HEK293 (cell line): ENCODE measurements around the gene TOR2A.
A peak's percentile ranks its signal among the peaks of the same experiment; 100 is the strongest.

ENCODE experiments used
- BCL11A ChIP-seq: fragments of 450-650 bp; formaldehyde crosslinking; IDR thresholded peaks from 2 replicates; pipeline ENCODE4 v1.5.1; 2016; ENCODE audit warnings: low read depth, missing biosample characterization, missing genetic modification characterization
- EGR2 ChIP-seq: fragments of 450-650 bp; formaldehyde crosslinking; IDR thresholded peaks from 2 replicates; pipeline ENCODE4 v1.5.1; 2016; ENCODE audit warnings: low read depth, missing biosample characterization, missing genetic modification characterization
- KLF10 ChIP-seq: fragments of 450-650 bp; IDR thresholded peaks from 2 replicates; pipeline ENCODE4 v1.5.1; 2018; ENCODE audit warnings: missing biosample characterization, mild to moderate bottlenecking, missing genetic modification characterization
- MEIS1 ChIP-seq: sonication (generic); formaldehyde crosslinking; IDR thresholded peaks from 2 replicates; pipeline ENCODE4 v1.8.1; 2022; ENCODE audit warnings: missing genetic modification reagents, mild to moderate bottlenecking, borderline replicate concordance
- REPIN1 ChIP-seq: fragments of 450-650 bp; formaldehyde crosslinking; IDR thresholded peaks from 2 replicates; pipeline ENCODE4 v1.5.1; 2017; ENCODE audit warnings: missing biosample characterization, missing genetic modification characterization, low read depth
- SALL2 ChIP-seq: fragments of 450-650 bp; formaldehyde crosslinking; IDR thresholded peaks from 2 replicates; pipeline ENCODE4 v1.5.0; 2017; ENCODE audit warnings: missing biosample characterization, mild to moderate bottlenecking, missing genetic modification characterization, borderline replicate concordance
- SP7 ChIP-seq: fragments of 450-650 bp; formaldehyde crosslinking; IDR thresholded peaks from 2 replicates; pipeline ENCODE4 v1.5.1; 2016; ENCODE audit warnings: missing biosample characterization, missing genetic modification characterization
- WT1 ChIP-seq: fragments of 450-650 bp; formaldehyde crosslinking; IDR thresholded peaks from 2 replicates; pipeline ENCODE4 v1.5.1; 2016; ENCODE audit warnings: missing biosample characterization, missing genetic modification characterization
- YY1 ChIP-seq: fragments of 450-650 bp; formaldehyde crosslinking; IDR thresholded peaks from 2 replicates; pipeline ENCODE4 v1.5.1; 2018; ENCODE audit warnings: missing biosample characterization, missing genetic modification characterization
- YY2 ChIP-seq: fragments of 450-650 bp; formaldehyde crosslinking; IDR thresholded peaks from 2 replicates; pipeline ENCODE4 v1.5.1; 2016; ENCODE audit warnings: missing biosample characterization, missing genetic modification characterization
- ZBTB17 ChIP-seq: fragments of 450-650 bp; formaldehyde crosslinking; IDR thresholded peaks from 2 replicates; pipeline ENCODE4 v1.5.1; 2016; ENCODE audit warnings: missing biosample characterization, missing genetic modification characterization
- ZBTB7A ChIP-seq: fragments of 450-650 bp; formaldehyde crosslinking; IDR thresholded peaks from 2 replicates; pipeline ENCODE4 v1.5.1; 2016; ENCODE audit warnings: low read depth, missing biosample characterization, missing genetic modification characterization
- ZBTB8A ChIP-seq: fragments of 450-650 bp; formaldehyde crosslinking; IDR thresholded peaks from 2 replicates; pipeline ENCODE4 v1.5.1; 2016; ENCODE audit warnings: missing biosample characterization, missing genetic modification characterization
- ZFHX2 ChIP-seq: fragments of 450-650 bp; formaldehyde crosslinking; conservative IDR thresholded peaks from 2 replicates; pipeline ENCODE4 v1.5.1; 2016; ENCODE audit warnings: missing biosample characterization, missing genetic modification characterization
- ZIC2 ChIP-seq: fragments of 450-650 bp; formaldehyde crosslinking; IDR thresholded peaks from 2 replicates; pipeline ENCODE4 v1.5.1; 2016; ENCODE audit warnings: missing biosample characterization, missing genetic modification characterization
- ZNF10 ChIP-seq: fragments of 450-650 bp; formaldehyde crosslinking; IDR thresholded peaks from 2 replicates; pipeline ENCODE4 v1.5.1; 2017; ENCODE audit warnings: missing biosample characterization, missing genetic modification characterization
- ZNF2 ChIP-seq: fragments of 450-650 bp; formaldehyde crosslinking; IDR thresholded peaks from 2 replicates; pipeline ENCODE4 v1.5.1; 2016; ENCODE audit warnings: missing biosample characterization, missing genetic modification characterization
- ZNF202 ChIP-seq: fragments of 450-650 bp; formaldehyde crosslinking; IDR thresholded peaks from 2 replicates; pipeline ENCODE4 v1.5.1; 2016; ENCODE audit warnings: missing biosample characterization, missing genetic modification characterization, borderline replicate concordance
- ZNF292 ChIP-seq: fragments of 450-650 bp; formaldehyde crosslinking; IDR thresholded peaks from 2 replicates; pipeline ENCODE4 v1.5.1; 2016; ENCODE audit warnings: low read depth, missing biosample characterization, missing genetic modification characterization, borderline replicate concordance
- ZNF302 ChIP-seq: fragments of 450-650 bp; formaldehyde crosslinking; IDR thresholded peaks from 2 replicates; pipeline ENCODE4 v1.5.1; 2016; ENCODE audit warnings: missing biosample characterization, missing genetic modification characterization, low read depth
- ZNF324 ChIP-seq: fragments of 450-650 bp; formaldehyde crosslinking; IDR thresholded peaks from 2 replicates; pipeline ENCODE4 v1.5.1; 2016; ENCODE audit warnings: missing biosample characterization, missing genetic modification characterization
- ZNF335 ChIP-seq: fragments of 450-650 bp; formaldehyde crosslinking; conservative IDR thresholded peaks from 2 replicates; pipeline ENCODE4 v1.5.1; 2016; ENCODE audit warnings: missing biosample characterization, missing genetic modification characterization
- ZNF366 ChIP-seq: fragments of 450-650 bp; formaldehyde crosslinking; conservative IDR thresholded peaks from 2 replicates; pipeline ENCODE4 v1.5.1; 2016; ENCODE audit warnings: missing biosample characterization, missing genetic modification characterization
- ZNF394 ChIP-seq: fragments of 450-650 bp; formaldehyde crosslinking; IDR thresholded peaks from 2 replicates; pipeline ENCODE4 v1.5.1; 2016; ENCODE audit warnings: missing biosample characterization, missing genetic modification characterization, mild to moderate bottlenecking, moderate library complexity, borderline replicate concordance
- ZNF423 ChIP-seq: fragments of 450-650 bp; formaldehyde crosslinking; IDR thresholded peaks from 2 replicates; pipeline ENCODE4 v1.5.1; 2016; ENCODE audit warnings: missing biosample characterization, missing genetic modification characterization
- ZNF433 ChIP-seq: fragments of 450-650 bp; formaldehyde crosslinking; IDR thresholded peaks from 2 replicates; pipeline ENCODE4 v1.5.1; 2016; ENCODE audit warnings: missing biosample characterization, missing genetic modification characterization, low read depth
- ZNF510 ChIP-seq: fragments of 450-650 bp; formaldehyde crosslinking; IDR thresholded peaks from 2 replicates; pipeline ENCODE4 v1.5.1; 2018; ENCODE audit warnings: mild to moderate bottlenecking, missing genetic modification characterization, missing biosample characterization; ENCODE audit not compliant: insufficient replicate concordance
- ZNF560 ChIP-seq: fragments of 450-650 bp; formaldehyde crosslinking; IDR thresholded peaks from 2 replicates; pipeline ENCODE4 v1.5.1; 2017; ENCODE audit warnings: missing biosample characterization, missing genetic modification characterization, borderline replicate concordance
- ZNF571 ChIP-seq: fragments of 450-650 bp; formaldehyde crosslinking; IDR thresholded peaks from 2 replicates; pipeline ENCODE4 v1.5.0; 2017; ENCODE audit warnings: missing biosample characterization, missing genetic modification characterization
- ZNF600 ChIP-seq: fragments of 450-650 bp; formaldehyde crosslinking; IDR thresholded peaks from 2 replicates; pipeline ENCODE4 v1.5.1; 2016; ENCODE audit warnings: missing biosample characterization, missing genetic modification characterization
- ZNF624 ChIP-seq: fragments of 450-650 bp; formaldehyde crosslinking; IDR thresholded peaks from 2 replicates; pipeline ENCODE4 v1.5.1; 2017; ENCODE audit warnings: missing biosample characterization, missing genetic modification characterization
- ZNF747 ChIP-seq: fragments of 450-650 bp; formaldehyde crosslinking; IDR thresholded peaks from 2 replicates; pipeline ENCODE4 v1.5.1; 2016; ENCODE audit warnings: missing biosample characterization, missing genetic modification characterization
- ZSCAN16 ChIP-seq: fragments of 450-650 bp; formaldehyde crosslinking; IDR thresholded peaks from 2 replicates; pipeline ENCODE4 v1.5.1; 2016; ENCODE audit warnings: missing biosample characterization, missing genetic modification characterization
- TF ChIP-seq, protein P1 (sequence below): fragments of 450-650 bp; IDR thresholded peaks from 2 replicates; pipeline ENCODE4 v1.5.1; 2018; ENCODE audit warnings: missing biosample characterization, missing genetic modification characterization
- TF ChIP-seq, protein P2 (sequence below): fragments of 450-650 bp; formaldehyde crosslinking; IDR thresholded peaks from 2 replicates; pipeline ENCODE4 v1.5.1; 2017; ENCODE audit warnings: missing biosample characterization, missing genetic modification characterization
- TF ChIP-seq, protein P3 (sequence below): fragments of 450-650 bp; formaldehyde crosslinking; IDR thresholded peaks from 2 replicates; pipeline ENCODE4 v1.5.1; 2016; ENCODE audit warnings: missing biosample characterization, missing genetic modification characterization
- TF ChIP-seq, protein P4 (sequence below): fragments of 450-650 bp; formaldehyde crosslinking; IDR thresholded peaks from 2 replicates; pipeline ENCODE4 v1.5.1; 2016; ENCODE audit warnings: missing biosample characterization, missing genetic modification characterization

The TOR2A gene

DNA sequence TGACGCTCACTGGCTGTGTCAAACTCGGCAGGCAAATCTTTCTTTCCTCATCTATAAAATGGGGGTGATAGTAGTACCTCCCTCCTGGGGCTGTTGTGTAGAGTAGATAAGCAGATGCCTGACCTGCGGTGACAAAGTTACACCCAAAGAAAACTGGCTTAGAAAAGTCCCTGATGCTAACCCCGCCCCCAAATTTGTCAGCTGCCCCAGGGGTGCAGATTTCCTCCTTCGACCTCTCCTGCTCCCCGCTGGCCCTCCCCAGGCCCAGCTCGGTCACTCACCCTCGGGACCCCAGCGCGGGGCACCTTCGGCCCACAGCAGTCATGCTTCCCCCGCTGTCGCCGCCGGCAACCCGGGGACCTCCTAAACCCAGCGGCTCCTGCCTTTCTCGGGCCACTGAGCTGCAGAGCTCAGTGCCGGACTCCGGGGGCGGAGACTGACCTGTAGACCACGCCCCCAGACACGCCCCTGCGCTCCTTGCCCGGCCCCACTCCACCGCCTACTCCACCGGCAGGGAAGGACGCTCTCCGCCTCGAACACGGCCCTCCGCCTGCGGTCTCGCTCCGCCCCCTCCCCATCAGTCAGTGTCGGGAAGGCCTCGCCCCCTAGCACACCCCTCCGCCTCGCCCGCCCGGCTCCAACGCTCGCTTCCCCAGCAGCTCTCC, 35.9 kb upstream of the TOR2A start (continued):
- TF ChIP-seq, protein P1, sequence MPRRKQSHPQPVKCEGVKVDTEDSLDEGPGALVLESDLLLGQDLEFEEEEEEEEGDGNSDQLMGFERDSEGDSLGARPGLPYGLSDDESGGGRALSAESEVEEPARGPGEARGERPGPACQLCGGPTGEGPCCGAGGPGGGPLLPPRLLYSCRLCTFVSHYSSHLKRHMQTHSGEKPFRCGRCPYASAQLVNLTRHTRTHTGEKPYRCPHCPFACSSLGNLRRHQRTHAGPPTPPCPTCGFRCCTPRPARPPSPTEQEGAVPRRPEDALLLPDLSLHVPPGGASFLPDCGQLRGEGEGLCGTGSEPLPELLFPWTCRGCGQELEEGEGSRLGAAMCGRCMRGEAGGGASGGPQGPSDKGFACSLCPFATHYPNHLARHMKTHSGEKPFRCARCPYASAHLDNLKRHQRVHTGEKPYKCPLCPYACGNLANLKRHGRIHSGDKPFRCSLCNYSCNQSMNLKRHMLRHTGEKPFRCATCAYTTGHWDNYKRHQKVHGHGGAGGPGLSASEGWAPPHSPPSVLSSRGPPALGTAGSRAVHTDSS (tag by site-specific recombination): no peak
- no peak for TF ChIP-seq ZNF571 (tag by site-specific recombination)
- no peak for TF ChIP-seq ZNF560 (tag by site-specific recombination)
- no peak for TF ChIP-seq ZNF324 (tag by site-specific recombination)
- TF ChIP-seq ZNF302 (tag by site-specific recombination): no peak
- TF ChIP-seq ZNF335 (tag by site-specific recombination): peak; percentile 86
- no peak for TF ChIP-seq SALL2 (tag by site-specific recombination)
- no peak for TF ChIP-seq MEIS1 (CRISPR knock-in tag)
- no peak for TF ChIP-seq ZSCAN16
- TF ChIP-seq, protein P2, sequence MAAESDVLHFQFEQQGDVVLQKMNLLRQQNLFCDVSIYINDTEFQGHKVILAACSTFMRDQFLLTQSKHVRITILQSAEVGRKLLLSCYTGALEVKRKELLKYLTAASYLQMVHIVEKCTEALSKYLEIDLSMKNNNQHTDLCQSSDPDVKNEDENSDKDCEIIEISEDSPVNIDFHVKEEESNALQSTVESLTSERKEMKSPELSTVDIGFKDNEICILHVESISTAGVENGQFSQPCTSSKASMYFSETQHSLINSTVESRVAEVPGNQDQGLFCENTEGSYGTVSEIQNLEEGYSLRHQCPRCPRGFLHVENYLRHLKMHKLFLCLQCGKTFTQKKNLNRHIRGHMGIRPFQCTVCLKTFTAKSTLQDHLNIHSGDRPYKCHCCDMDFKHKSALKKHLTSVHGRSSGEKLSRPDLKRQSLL (tag by site-specific recombination): no peak
- TF ChIP-seq ZNF423 (tag by site-specific recombination): no peak
- no peak for TF ChIP-seq ZNF10 (tag by site-specific recombination)
- TF ChIP-seq ZIC2 (tag by site-specific recombination): peak; percentile 83
- no peak for TF ChIP-seq ZBTB8A (tag by site-specific recombination)
- TF ChIP-seq BCL11A (tag by site-specific recombination): no peak
- no peak for TF ChIP-seq ZNF433 (tag by site-specific recombination)
- TF ChIP-seq ZNF394 (tag by site-specific recombination): no peak
- TF ChIP-seq ZNF624 (tag by site-specific recombination): no peak
- 0 out of 2 replicates have a peak, but pooled peaks have one; percentile 43 for TF ChIP-seq SP7 (tag by site-specific recombination)
- TF ChIP-seq ZFHX2: peak; percentile 91
- no peak for TF ChIP-seq ZNF747 (tag by site-specific recombination)
- TF ChIP-seq ZBTB17: peak; percentile 70
- no peak for TF ChIP-seq ZNF202 (tag by site-specific recombination)
- no peak for TF ChIP-seq YY1 (tag by site-specific recombination)
- no peak for TF ChIP-seq YY2 (tag by site-specific recombination)
- TF ChIP-seq ZNF292 (tag by site-specific recombination): no peak
- TF ChIP-seq, protein P3, sequence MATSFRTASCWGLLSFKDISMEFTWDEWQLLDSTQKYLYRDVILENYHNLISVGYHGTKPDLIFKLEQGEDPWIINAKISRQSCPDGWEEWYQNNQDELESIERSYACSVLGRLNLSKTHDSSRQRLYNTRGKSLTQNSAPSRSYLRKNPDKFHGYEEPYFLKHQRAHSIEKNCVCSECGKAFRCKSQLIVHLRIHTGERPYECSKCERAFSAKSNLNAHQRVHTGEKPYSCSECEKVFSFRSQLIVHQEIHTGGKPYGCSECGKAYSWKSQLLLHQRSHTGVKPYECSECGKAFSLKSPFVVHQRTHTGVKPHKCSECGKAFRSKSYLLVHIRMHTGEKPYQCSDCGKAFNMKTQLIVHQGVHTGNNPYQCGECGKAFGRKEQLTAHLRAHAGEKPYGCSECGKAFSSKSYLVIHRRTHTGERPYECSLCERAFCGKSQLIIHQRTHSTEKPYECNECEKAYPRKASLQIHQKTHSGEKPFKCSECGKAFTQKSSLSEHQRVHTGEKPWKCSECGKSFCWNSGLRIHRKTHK (tag by site-specific recombination): no peak
- TF ChIP-seq ZBTB7A (tag by site-specific recombination): no peak
- no peak for TF ChIP-seq WT1
- no peak for TF ChIP-seq ZNF510
- no peak for TF ChIP-seq REPIN1 (tag by site-specific recombination)
- TF ChIP-seq ZNF2 (tag by site-specific recombination): no peak
- TF ChIP-seq, protein P4, sequence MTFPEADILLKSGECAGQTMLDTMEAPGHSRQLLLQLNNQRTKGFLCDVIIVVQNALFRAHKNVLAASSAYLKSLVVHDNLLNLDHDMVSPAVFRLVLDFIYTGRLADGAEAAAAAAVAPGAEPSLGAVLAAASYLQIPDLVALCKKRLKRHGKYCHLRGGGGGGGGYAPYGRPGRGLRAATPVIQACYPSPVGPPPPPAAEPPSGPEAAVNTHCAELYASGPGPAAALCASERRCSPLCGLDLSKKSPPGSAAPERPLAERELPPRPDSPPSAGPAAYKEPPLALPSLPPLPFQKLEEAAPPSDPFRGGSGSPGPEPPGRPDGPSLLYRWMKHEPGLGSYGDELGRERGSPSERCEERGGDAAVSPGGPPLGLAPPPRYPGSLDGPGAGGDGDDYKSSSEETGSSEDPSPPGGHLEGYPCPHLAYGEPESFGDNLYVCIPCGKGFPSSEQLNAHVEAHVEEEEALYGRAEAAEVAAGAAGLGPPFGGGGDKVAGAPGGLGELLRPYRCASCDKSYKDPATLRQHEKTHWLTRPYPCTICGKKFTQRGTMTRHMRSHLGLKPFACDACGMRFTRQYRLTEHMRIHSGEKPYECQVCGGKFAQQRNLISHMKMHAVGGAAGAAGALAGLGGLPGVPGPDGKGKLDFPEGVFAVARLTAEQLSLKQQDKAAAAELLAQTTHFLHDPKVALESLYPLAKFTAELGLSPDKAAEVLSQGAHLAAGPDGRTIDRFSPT (tag by site-specific recombination): no peak
- TF ChIP-seq ZNF600 (tag by site-specific recombination): no peak
- peak; percentile 98 for TF ChIP-seq KLF10 (tag by site-specific recombination)
- TF ChIP-seq EGR2 (tag by site-specific recombination): peak; percentile 89
- TF ChIP-seq ZNF366 (tag by site-specific recombination): no peak
